ENCODE results near the gene CHMP5.
A peak's percentile ranks its signal among the peaks of the same experiment; 100 is the strongest.
"Not testable (repeated sequence)": the region's sequence is repeated elsewhere in the genome, so short reads cannot be mapped to it uniquely, and the experiment has no call there.

The CHMP5 gene

DNA sequence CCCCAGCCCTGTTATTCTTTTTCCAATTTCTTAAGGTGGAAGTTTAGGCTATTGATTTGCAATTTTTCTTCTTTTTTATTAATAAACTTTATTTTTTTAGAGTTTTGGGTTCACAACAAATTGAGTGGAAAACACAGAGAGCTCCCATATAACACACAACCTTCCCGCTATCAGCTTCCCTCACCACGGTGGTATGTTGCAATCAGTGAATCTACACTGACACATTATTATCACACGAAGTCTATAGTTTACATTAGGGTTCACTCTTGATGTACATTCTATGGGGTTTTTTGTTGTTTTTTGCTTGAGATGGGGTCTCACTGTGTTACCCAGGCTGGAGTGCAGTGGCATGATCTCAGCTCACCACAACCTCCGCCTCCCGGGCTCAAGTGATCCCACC is 20.7 kb downstream of the CHMP5 start:
- no peak for DNase-seq

DNA sequence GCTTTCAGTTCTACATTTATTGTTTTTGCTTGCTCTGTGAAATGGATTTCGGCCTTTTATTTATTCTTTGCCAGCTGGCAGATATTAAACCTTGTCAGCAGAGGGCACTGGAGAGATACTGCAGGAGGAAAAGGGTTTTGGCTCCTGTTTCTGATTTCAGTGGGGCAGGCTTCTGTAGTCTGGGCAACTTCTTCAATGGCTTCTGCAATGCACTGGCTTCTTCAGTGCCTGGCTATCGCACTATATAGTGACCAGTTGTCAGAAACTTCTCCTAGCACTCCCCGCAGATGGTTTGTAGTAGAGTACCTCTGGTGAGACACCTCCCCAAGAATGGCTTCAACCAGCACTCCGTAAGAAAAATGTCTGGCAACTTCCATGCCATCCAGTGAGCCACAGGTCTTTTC is 22.2 kb downstream of the CHMP5 start:
- peak; percentile 24 for DNase-seq

DNA sequence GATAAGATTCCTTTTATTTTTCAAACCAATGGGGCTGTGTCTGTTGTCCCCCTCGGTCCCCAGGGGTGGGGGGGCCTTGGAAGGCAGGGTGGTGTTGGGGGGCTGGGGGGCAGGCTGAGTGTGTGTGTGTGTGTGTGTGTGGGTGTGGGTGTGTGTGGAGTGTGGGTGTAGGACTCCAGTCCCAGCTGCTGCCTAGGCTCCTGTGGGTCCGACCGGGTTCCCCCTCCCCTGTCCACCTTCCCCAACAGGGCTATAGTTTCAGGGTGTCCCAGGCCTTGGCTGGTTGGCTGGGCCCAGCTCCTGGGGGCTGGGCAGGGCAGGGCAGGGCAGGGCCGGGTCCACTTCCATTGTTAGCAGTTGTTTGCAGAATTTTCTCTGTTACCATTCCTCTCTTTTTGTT is 23.4 kb downstream of the CHMP5 start:
- no peak for DNase-seq

GRCh38 chr9:33288828-33289483 is 24.1 kb downstream of the CHMP5 start:
- no peak for DNase-seq

GRCh38 chr9:33289496-33289895 is 24.6 kb downstream of the CHMP5 start:
- DNase-seq, result peak; percentile 32

GRCh38 chr9:33289936-33290246 is 25.0 kb downstream of the CHMP5 start:
- no peak for DNase-seq

DNA sequence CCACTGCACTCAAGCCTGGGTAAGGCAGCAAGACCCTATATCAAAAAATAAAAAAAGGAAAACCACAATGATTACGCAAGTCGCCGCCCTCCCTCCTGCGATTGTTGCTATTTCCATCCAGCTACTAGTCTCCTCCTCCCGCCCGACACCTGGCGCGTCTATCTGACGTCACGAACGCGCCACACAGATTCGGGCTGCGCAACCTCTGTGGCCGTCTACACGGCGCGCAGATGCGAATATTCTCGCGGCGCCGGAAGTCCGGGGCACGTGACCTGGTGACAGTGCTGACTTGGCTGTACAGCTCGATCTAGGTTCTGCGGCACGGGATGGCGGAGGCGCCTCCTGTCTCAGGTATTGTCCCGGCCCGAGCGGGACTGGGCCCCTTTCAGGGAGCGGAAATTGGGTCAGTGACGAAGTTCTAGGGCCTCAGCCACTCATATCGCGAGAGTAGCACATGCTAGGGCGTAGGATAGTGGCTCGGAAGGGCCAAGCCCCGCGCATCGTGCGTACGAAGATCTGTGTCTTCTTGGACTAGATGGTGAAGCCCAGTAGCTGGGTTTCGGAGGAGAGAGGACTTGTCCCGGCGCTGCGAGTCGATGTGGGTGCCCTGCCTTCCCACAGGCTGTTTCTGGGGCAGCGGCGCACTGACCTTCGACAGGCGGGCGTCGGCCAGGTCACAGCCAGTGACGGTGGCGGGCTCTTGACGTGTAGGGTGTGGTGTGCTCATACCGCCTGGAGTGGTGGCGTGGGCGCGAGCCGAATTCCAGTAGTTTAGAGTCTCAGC is 25.6 kb downstream of the CHMP5 start, which contains the start of gene NFX1:
Gene NFX1 (plus strand): TSS at position 270 of the 784 bp plus-strand sequence. CDS start 57 bp downstream, at position 327.
- peak; percentile 98 for DNase-seq

- no peak for DNase-seq
Measured at GRCh38 chr9:33291031-33291397, 26.2 kb downstream of the CHMP5 start.

GRCh38 chr9:33291901-33292300 is 27.1 kb downstream of the CHMP5 start:
- DNase-seq, result no peak

- DNase-seq, result no peak
Measured at GRCh38 chr9:33293782-33294181, 28.9 kb downstream of the CHMP5 start.

DNA sequence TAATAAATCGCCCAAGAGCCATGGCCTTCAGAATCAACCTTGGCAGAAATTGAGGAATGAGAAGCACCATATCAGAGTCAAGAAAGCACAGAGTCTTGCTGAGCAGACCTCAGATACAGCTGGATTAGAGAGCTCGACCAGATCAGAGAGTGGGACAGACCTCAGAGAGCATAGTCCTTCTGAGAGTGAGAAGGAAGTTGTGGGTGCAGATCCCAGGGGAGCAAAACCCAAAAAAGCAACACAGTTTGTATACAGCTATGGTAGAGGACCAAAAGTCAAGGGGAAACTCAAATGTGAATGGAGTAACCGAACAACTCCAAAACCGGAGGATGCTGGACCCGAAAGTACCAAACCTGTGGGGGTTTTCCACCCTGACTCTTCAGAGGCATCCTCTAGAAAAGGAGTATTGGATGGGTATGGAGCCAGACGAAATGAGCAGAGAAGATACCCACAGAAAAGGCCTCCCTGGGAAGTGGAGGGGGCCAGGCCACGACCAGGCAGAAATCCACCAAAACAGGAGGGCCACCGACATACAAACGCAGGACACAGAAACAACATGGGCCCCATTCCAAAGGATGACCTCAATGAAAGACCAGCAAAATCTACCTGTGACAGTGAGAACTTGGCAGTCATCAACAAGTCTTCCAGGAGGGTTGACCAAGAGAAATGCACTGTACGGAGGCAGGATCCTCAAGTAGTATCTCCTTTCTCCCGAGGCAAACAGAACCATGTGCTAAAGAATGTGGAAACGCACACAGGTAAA is 30.0 kb downstream of the CHMP5 start:
- DNase-seq, result no peak

GRCh38 chr9:33295571-33295970 is 30.7 kb downstream of the CHMP5 start:
- DNase-seq, result no peak

- DNase-seq, result no peak
Measured at GRCh38 chr9:33297432-33297831, 32.6 kb downstream of the CHMP5 start.

DNA sequence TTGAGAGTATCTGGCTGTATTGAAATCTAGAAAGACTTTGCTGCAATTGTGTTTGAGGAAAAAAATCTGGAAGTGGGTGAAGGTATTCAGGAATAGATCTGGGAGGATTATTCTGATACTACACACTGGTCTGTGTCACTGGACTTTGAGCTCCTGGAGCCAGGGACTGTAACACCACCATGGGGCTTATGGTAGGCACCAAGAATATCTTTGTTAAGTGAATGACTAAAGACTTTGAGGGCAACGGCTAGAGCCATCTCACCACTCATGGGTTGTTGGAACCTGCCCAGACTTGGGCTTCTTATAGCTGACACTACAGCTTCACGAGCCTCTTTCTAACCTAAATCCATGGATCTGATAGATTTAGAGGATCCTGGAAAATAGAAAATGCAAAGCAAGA is 35.7 kb downstream of the CHMP5 start:
- DNase-seq, result no peak

DNA sequence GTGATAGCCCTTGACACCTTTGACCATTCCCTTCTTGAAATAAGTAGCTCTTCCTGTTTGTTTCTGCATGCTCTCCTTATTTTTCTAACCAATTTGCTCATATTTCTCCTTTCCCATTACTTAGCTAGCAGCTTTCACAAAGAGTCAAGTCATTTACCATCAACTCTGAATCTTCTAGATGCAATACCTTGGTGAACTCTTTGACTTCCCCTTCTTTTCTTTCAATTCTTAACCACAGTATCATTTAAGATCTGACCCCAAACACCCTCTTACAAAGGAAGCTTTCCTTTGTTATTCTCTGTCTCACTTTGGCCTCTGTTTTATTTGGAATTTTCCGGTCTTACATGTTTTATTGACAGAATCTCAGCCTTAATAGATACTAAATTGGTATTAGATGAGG is 39.5 kb downstream of the CHMP5 start:
- no peak for DNase-seq

DNA sequence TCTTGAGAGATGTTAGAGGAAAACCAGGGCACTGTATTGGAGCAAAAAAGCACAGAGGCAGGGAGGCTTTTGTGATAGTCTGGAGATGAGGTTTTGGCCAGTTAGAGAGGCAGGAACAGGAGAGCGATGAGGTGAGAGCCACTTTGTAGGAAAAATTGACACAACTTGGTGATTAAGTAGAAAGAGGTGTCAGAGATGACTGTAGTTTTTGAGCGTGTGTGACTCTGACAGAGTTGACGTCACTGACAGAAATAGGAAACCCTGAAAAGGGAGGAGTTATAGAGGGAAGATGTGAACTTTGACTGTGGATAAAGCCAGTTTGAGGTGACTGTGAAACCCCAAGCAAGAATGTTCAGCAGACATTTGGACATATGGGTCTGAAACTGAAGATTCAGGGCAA is 41.2 kb downstream of the CHMP5 start:
- DNase-seq, result no peak

DNA sequence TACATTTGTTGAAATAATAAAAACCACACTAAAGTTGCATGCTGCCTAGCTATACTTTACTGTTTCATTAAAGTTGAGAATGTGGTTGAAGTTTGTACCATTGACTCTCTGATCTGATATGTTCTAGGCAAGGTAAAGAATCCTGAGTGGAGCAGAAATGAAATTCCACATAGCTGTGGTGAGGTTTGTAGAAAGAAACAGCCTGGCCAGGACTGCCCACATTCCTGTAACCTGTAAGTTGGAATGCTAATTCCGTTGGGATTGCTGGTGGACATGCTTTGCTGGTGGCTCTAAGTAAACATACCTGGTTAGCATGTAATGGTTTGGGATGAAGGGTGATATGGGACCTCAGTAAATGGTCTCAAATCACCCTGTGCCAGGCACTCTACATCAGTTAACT is 42.2 kb downstream of the CHMP5 start:
- no peak for DNase-seq

- no peak for DNase-seq
Measured at GRCh38 chr9:33309903-33310302, 45.1 kb downstream of the CHMP5 start.

DNA sequence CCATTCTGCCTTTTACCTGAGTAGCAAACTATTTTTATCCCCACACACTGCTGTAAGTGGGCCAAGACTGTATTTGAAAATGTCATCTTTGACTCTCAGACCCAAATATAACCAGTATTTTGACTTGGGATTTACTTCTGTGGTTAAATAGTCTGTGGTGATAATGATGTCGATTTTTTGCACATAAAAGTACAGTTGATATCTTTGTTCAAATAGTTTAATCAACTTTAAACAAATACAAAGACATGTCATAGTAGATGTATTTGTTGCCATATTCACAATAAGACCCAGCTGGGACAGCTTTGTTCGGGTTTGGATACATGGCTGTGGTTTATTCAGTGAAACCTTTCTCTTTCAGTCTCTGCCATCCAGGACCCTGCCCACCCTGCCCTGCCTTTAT is 45.9 kb downstream of the CHMP5 start:
- DNase-seq, result no peak

- no peak for DNase-seq
Measured at GRCh38 chr9:33311953-33312352, 47.1 kb downstream of the CHMP5 start.

GRCh38 chr9:33315371-33315770 is 50.5 kb downstream of the CHMP5 start:
- DNase-seq, result no peak

GRCh38 chr9:33317136-33317535 is 52.3 kb downstream of the CHMP5 start:
- DNase-seq, result not testable (repeated sequence)

DNA sequence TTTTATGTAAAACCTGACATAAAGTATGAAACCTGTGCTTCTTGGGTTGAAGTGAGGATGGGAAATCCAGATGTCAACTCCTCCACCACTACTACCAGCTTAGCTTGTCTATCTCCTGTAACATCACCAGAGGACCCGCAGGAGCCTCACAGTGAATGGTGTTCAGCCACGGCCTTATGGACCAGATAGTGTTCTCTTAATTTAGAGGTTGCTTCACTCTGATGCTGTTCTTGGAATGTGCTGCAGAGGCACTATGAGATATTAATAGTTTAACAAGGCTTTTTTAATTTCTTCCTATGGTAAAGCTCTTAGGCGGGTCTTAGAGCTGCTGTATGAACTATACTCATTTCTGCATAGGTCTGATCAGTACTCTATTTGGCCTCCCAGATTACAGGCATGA is 53.4 kb downstream of the CHMP5 start:
- no peak for DNase-seq

GRCh38 chr9:33318781-33319180 is 53.9 kb downstream of the CHMP5 start:
- no peak for DNase-seq
